ENCODE results near the gene SPTLC3. TPM values are rescaled to one million over a fixed set of nuclear protein-coding genes. Genes with fewer than 3 reads are reported as not detected.
A peak's percentile ranks its signal among the peaks of the same experiment; 100 is the strongest.

Gene SPTLC3
- 42.0 TPM for polyA plus RNA-seq
- long read RNA-seq, donor 1, full-length matches to known transcripts = 4 of 4 reads
- long read RNA-seq, donor 1, partial matches to known transcripts = 0 of 4 reads
- long read RNA-seq, donor 1, other reads (novel, unspliced or antisense) = 0 of 4 reads
- long read RNA-seq, donor 2, full-length matches to known transcripts = 4 of 4 reads
- long read RNA-seq, donor 2, partial matches to known transcripts = 0 of 4 reads
- long read RNA-seq, donor 2, other reads (novel, unspliced or antisense) = 0 of 4 reads
- long read RNA-seq, donor 3, full-length matches to known transcripts = 5 of 5 reads
- long read RNA-seq, donor 3, partial matches to known transcripts = 0 of 5 reads
- long read RNA-seq, donor 3, other reads (novel, unspliced or antisense) = 0 of 5 reads
- long read RNA-seq, donor 4, partial matches to known transcripts = 0 of 1 reads
- long read RNA-seq, donor 4, other reads (novel, unspliced or antisense) = 0 of 1 reads
- long read RNA-seq, donor 5 = 0 reads
- long read RNA-seq, donor 6, full-length matches to known transcripts = 6 of 13 reads
- long read RNA-seq, donor 6, partial matches to known transcripts = 7 of 13 reads
- long read RNA-seq, donor 6, other reads (novel, unspliced or antisense) = 0 of 13 reads
- long read RNA-seq, donor 7, partial matches to known transcripts = 5 of 5 reads
- long read RNA-seq, donor 7, other reads (novel, unspliced or antisense) = 0 of 5 reads
- long read RNA-seq, donor 8, full-length matches to known transcripts = 6 of 6 reads
- long read RNA-seq, donor 8, partial matches to known transcripts = 0 of 6 reads
- long read RNA-seq, donor 8, other reads (novel, unspliced or antisense) = 0 of 6 reads
- long read RNA-seq, donor 9, partial matches to known transcripts = 0 of 2 reads
- long read RNA-seq, donor 9, other reads (novel, unspliced or antisense) = 0 of 2 reads
- long read RNA-seq, donor 10, full-length matches to known transcripts = 4 of 4 reads
- long read RNA-seq, donor 10, partial matches to known transcripts = 0 of 4 reads
- long read RNA-seq, donor 10, other reads (novel, unspliced or antisense) = 0 of 4 reads
- long read RNA-seq, donor 11, full-length matches to known transcripts = 1 of 1 reads
- long read RNA-seq, donor 11, partial matches to known transcripts = 0 of 1 reads
- long read RNA-seq, donor 11, other reads (novel, unspliced or antisense) = 0 of 1 reads

- Histone ChIP-seq H3K27me3 (ENCODE audit: control insufficient read depth, insufficient read depth, low read length) (no peaks in the 10 kb centered on the region), H3K4me3 (ENCODE audit: low read length) (peak within 1 kb of the TSS; percentile 47), H3K9me3 (ENCODE audit: control insufficient read depth, low read depth, low read length) (no peaks in the 10 kb centered on the region), H3K4me1 (ENCODE audit: control insufficient read depth, insufficient read depth, low read length) (peaks cover 10% of the 10 kb centered on the region), H3K36me3 (ENCODE audit: control insufficient read depth, insufficient read depth, low read length) (peaks cover 3% of the 10 kb centered on the region), H3K27ac (ENCODE audit: low read length) (peak within 1 kb of the TSS; percentile 66)
- peak; percentile 46 to 78 for DNase-seq
- no CpG with 5 or more reads among the region's 9 CpGs for WGBS (ENCODE audit: insufficient coverage, low lambda C conversion rate)
Observed at GRCh38 chr20:13008761-13009681, at the start of gene SPTLC3. Gene SPTLC3, plus strand, starts transcription at chr20:13008972. Its CDS starts 296 bp downstream, at chr20:13009268.

GRCh38 chr20:12961725-12962124 lies 47.0 kb upstream of the SPTLC3 start:
- DNase-seq = no peak
- Histone ChIP-seq H3K9me3 (ENCODE audit: control insufficient read depth, low read depth, low read length) (no peaks in the 10 kb centered on the region), H3K27ac (ENCODE audit: low read length) (no peak overlapping the region), H3K27me3 (ENCODE audit: control insufficient read depth, insufficient read depth, low read length) (no peaks in the 10 kb centered on the region), H3K4me1 (ENCODE audit: control insufficient read depth, insufficient read depth, low read length) (no peaks in the 10 kb centered on the region), H3K36me3 (ENCODE audit: control insufficient read depth, insufficient read depth, low read length) (no peaks in the 10 kb centered on the region), H3K4me3 (ENCODE audit: low read length) (no peak overlapping the region)
- 94% methylated on average over 4 of the region's 4 CpGs for WGBS (ENCODE audit: insufficient coverage, low lambda C conversion rate)

GRCh38 chr20:12962895-12963294 lies 45.9 kb upstream of the SPTLC3 start:
- Histone ChIP-seq H3K36me3 (ENCODE audit: control insufficient read depth, insufficient read depth, low read length) (no peaks in the 10 kb centered on the region), H3K27me3 (ENCODE audit: control insufficient read depth, insufficient read depth, low read length) (no peaks in the 10 kb centered on the region), H3K27ac (ENCODE audit: low read length) (no peak overlapping the region), H3K9me3 (ENCODE audit: control insufficient read depth, low read depth, low read length) (no peaks in the 10 kb centered on the region), H3K4me1 (ENCODE audit: control insufficient read depth, insufficient read depth, low read length) (no peaks in the 10 kb centered on the region), H3K4me3 (ENCODE audit: low read length) (no peak overlapping the region)
- no peak for DNase-seq
- WGBS (ENCODE audit: insufficient coverage, low lambda C conversion rate) = 27% methylated on average over 1 of the region's 2 CpGs

GRCh38 chr20:12963416-12963815 lies 45.4 kb upstream of the SPTLC3 start:
- H3K27me3 ChIP-seq (ENCODE audit: control insufficient read depth, insufficient read depth, low read length) = no peaks in the 10 kb centered on the region
- H3K4me1 ChIP-seq (ENCODE audit: control insufficient read depth, insufficient read depth, low read length) = no peaks in the 10 kb centered on the region
- no peak overlapping the region for H3K27ac ChIP-seq (ENCODE audit: low read length)
- no peak overlapping the region for H3K4me3 ChIP-seq (ENCODE audit: low read length)
- no CpG with 5 or more reads among the region's 3 CpGs for WGBS (ENCODE audit: insufficient coverage, low lambda C conversion rate)
- H3K36me3 ChIP-seq (ENCODE audit: control insufficient read depth, insufficient read depth, low read length) = no peaks in the 10 kb centered on the region
- DNase-seq = no peak
- no peaks in the 10 kb centered on the region for H3K9me3 ChIP-seq (ENCODE audit: control insufficient read depth, low read depth, low read length)

GRCh38 chr20:12965212-12965869 lies 43.4 kb upstream of the SPTLC3 start:
- H3K4me1 ChIP-seq (ENCODE audit: control insufficient read depth, insufficient read depth, low read length) = no peaks in the 10 kb centered on the region
- no peak for DNase-seq
- peaks cover 3% of the 10 kb centered on the region for H3K9me3 ChIP-seq (ENCODE audit: control insufficient read depth, low read depth, low read length)
- no peak overlapping the region for H3K4me3 ChIP-seq (ENCODE audit: low read length)
- no peaks in the 10 kb centered on the region for H3K27me3 ChIP-seq (ENCODE audit: control insufficient read depth, insufficient read depth, low read length)
- no peak overlapping the region for H3K27ac ChIP-seq (ENCODE audit: low read length)
- no peaks in the 10 kb centered on the region for H3K36me3 ChIP-seq (ENCODE audit: control insufficient read depth, insufficient read depth, low read length)

- no CpG with 5 or more reads among the region's 4 CpGs for WGBS (ENCODE audit: insufficient coverage, low lambda C conversion rate)
- no peak for DNase-seq
Observed at GRCh38 chr20:12965870-12966251, 42.9 kb upstream of the SPTLC3 start.

GRCh38 chr20:12966468-12967085 lies 42.2 kb upstream of the SPTLC3 start:
- H3K4me1 ChIP-seq (ENCODE audit: control insufficient read depth, insufficient read depth, low read length) = no peaks in the 10 kb centered on the region
- no peak overlapping the region for H3K4me3 ChIP-seq (ENCODE audit: low read length)
- H3K27me3 ChIP-seq (ENCODE audit: control insufficient read depth, insufficient read depth, low read length) = no peaks in the 10 kb centered on the region
- H3K27ac ChIP-seq (ENCODE audit: low read length) = no peak overlapping the region
- H3K36me3 ChIP-seq (ENCODE audit: control insufficient read depth, insufficient read depth, low read length) = no peaks in the 10 kb centered on the region
- peaks cover 3% of the 10 kb centered on the region for H3K9me3 ChIP-seq (ENCODE audit: control insufficient read depth, low read depth, low read length)
- no CpG with 5 or more reads among the region's 1 CpG for WGBS (ENCODE audit: insufficient coverage, low lambda C conversion rate)
- peak in 1 of 2 donors; percentile 17 for DNase-seq

More at GRCh38 chr20:12965870-12966251, 42.9 kb upstream of the SPTLC3 start:
- H3K4me1 ChIP-seq (ENCODE audit: control insufficient read depth, insufficient read depth, low read length) = no peaks in the 10 kb centered on the region
- no peaks in the 10 kb centered on the region for H3K27me3 ChIP-seq (ENCODE audit: control insufficient read depth, insufficient read depth, low read length)
- H3K36me3 ChIP-seq (ENCODE audit: control insufficient read depth, insufficient read depth, low read length) = no peaks in the 10 kb centered on the region
- H3K9me3 ChIP-seq (ENCODE audit: control insufficient read depth, low read depth, low read length) = peaks cover 3% of the 10 kb centered on the region
- no peak overlapping the region for H3K27ac ChIP-seq (ENCODE audit: low read length)
- H3K4me3 ChIP-seq (ENCODE audit: low read length) = no peak overlapping the region

- Histone ChIP-seq H3K27ac (ENCODE audit: low read length) (no peak overlapping the region), H3K36me3 (ENCODE audit: control insufficient read depth, insufficient read depth, low read length) (no peaks in the 10 kb centered on the region), H3K9me3 (ENCODE audit: control insufficient read depth, low read depth, low read length) (peaks cover 3% of the 10 kb centered on the region), H3K4me3 (ENCODE audit: low read length) (no peak overlapping the region), H3K4me1 (ENCODE audit: control insufficient read depth, insufficient read depth, low read length) (no peaks in the 10 kb centered on the region), H3K27me3 (ENCODE audit: control insufficient read depth, insufficient read depth, low read length) (no peaks in the 10 kb centered on the region)
- DNase-seq = no peak
Observed at GRCh38 chr20:12967932-12968331, 40.8 kb upstream of the SPTLC3 start.

- DNase-seq = no peak
Observed at GRCh38 chr20:12968472-12968871, 40.3 kb upstream of the SPTLC3 start.

More at GRCh38 chr20:12968472-12968871, 40.3 kb upstream of the SPTLC3 start:
- Histone ChIP-seq H3K36me3 (ENCODE audit: control insufficient read depth, insufficient read depth, low read length) (no peaks in the 10 kb centered on the region), H3K27ac (ENCODE audit: low read length) (no peak overlapping the region), H3K4me3 (ENCODE audit: low read length) (no peak overlapping the region), H3K4me1 (ENCODE audit: control insufficient read depth, insufficient read depth, low read length) (no peaks in the 10 kb centered on the region), H3K9me3 (ENCODE audit: control insufficient read depth, low read depth, low read length) (peaks cover 3% of the 10 kb centered on the region), H3K27me3 (ENCODE audit: control insufficient read depth, insufficient read depth, low read length) (no peaks in the 10 kb centered on the region)
- WGBS (ENCODE audit: insufficient coverage, low lambda C conversion rate) = 90% methylated on average over 2 of the region's 4 CpGs

Data from large intestine (tissue), 12 donors.